ENCODE data around the gene E2F3. TPM values are rescaled to one million over a fixed set of nuclear protein-coding genes. Genes with fewer than 3 reads are reported as not detected.

The E2F3 gene
- total and polyA plus RNA-seq, 2 donors (not counting 3 experiments of a cell fraction or from before 2014, with no cell fraction given) = 8.6 to 22.0 TPM

DNA sequence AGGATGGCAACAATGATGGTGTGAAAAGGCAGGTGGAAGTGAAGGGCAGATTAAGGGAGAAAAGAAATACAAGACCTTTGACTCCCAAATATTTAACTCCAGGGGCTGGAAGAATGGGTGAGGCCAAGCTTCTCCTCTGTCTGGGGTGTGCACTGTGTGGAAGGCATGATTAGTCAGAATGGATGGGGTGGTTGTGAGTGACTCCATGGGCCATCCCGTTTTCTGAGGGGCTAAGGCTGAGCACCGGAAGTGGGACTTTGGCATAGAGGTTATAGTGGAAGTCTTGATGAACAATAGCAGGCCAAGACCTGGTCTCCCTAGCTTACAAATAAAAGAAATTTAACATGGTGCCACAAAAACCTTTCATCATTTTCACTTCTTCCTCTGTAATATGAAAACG lies 12.1 kb downstream of the E2F3 start:
- FAIRE-seq (peak; percentile 68), DNase-seq (ENCODE audit: low read depth, low spot score) (no peak)
- Histone ChIP-seq H3K9me3 (replicated peaks; ENCODE audit: control insufficient read depth, insufficient read depth, low read length) (no peaks in the 10 kb centered on the region), H2AFZ (ENCODE audit: low read depth, low read length) (no peak overlapping the region), H3K4me2 (ENCODE audit: insufficient read depth, low read length) (no peak overlapping the region), H3K27me3 (ENCODE audit: control insufficient read depth in 2 of 2, insufficient read depth in 2 of 2, low read length in 2 of 2) (no peaks in the 10 kb centered on the region), H3K9ac (replicated peaks; ENCODE audit: extremely low read depth, insufficient read depth, low read length) (no peak overlapping the region), H3K36me3 (ENCODE audit: control insufficient read depth in 2 of 2, extremely low read depth in 1 of 2, insufficient read depth in 2 of 2, low read length in 2 of 2) (no peaks in the 10 kb centered on the region), H3K79me2 (ENCODE audit: control insufficient read depth, insufficient read depth, low read length) (peaks cover 99% of the 10 kb centered on the region), H4K20me1 (replicated peaks; ENCODE audit: control insufficient read depth, extremely low read depth, insufficient read depth, low read length) (peaks cover 4% of the 10 kb centered on the region), H3K9me1 (replicated peaks; ENCODE audit: control insufficient read depth, extremely low read depth, insufficient read depth, low read length) (no peaks in the 10 kb centered on the region), H3K4me1 (ENCODE audit: control insufficient read depth, extremely low read depth, insufficient read depth, low read length) (peaks cover 11% of the 10 kb centered on the region), H3K27ac (ENCODE audit: insufficient read depth, low read depth, low read length) (no peak overlapping the region), H3K4me3 (replicated peaks in 1 of 3; ENCODE audit: insufficient read depth in 1 of 3, low read depth in 1 of 3, low read length in 3 of 3) (no peak overlapping the region)
- intact Hi-C loops (cut with micrococcal nuclease) (no loop called here), dilution Hi-C loops (cut with MboI; ENCODE audit: extremely low pct_ligation_motif_present, low sequenced_read_pairs) (no loop called here)
- ChIA-PET POLR2A (no interaction called here), CTCF (interaction anchor here (3.0 kb wide), 1 partner anchor 9 kb away, joined by 16 read pairs; no protein-coding TSS in a partner anchor)
- BruUV-seq (replicated peaks) = no TSS peak
- TF ChIP-seq EZH2 (IDR thresholded peaks at IDR 0.05; ENCODE audit: borderline replicate concordance, low read depth, low read length, severe bottlenecking) = no peak
- TF ChIP-seq FOS (IDR thresholded peaks at IDR 0.05; ENCODE audit: borderline replicate concordance, insufficient read depth, low read length) = no peak
- TF ChIP-seq MYC (IDR thresholded peaks at IDR 0.05; ENCODE audit: low read depth, low read length) = no peak
- TF ChIP-seq, protein P1, sequence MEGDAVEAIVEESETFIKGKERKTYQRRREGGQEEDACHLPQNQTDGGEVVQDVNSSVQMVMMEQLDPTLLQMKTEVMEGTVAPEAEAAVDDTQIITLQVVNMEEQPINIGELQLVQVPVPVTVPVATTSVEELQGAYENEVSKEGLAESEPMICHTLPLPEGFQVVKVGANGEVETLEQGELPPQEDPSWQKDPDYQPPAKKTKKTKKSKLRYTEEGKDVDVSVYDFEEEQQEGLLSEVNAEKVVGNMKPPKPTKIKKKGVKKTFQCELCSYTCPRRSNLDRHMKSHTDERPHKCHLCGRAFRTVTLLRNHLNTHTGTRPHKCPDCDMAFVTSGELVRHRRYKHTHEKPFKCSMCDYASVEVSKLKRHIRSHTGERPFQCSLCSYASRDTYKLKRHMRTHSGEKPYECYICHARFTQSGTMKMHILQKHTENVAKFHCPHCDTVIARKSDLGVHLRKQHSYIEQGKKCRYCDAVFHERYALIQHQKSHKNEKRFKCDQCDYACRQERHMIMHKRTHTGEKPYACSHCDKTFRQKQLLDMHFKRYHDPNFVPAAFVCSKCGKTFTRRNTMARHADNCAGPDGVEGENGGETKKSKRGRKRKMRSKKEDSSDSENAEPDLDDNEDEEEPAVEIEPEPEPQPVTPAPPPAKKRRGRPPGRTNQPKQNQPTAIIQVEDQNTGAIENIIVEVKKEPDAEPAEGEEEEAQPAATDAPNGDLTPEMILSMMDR (IDR thresholded peaks at IDR 0.05; ENCODE audit: extremely low read depth in 1 of 2, insufficient read depth in 1 of 2, low read depth in 1 of 2, low read length in 2 of 2) = no peak
- TF ChIP-seq POLR2A (IDR thresholded peaks at IDR 0.05; ENCODE audit: low read depth, low read length) = no peak
- TF ChIP-seq GATA2 (IDR thresholded peaks at IDR 0.05; ENCODE audit: insufficient read depth, insufficient read length, low read depth, low read length) = no peak
- TF ChIP-seq, protein P2, sequence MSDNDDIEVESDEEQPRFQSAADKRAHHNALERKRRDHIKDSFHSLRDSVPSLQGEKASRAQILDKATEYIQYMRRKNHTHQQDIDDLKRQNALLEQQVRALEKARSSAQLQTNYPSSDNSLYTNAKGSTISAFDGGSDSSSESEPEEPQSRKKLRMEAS (IDR thresholded peaks at IDR 0.05; ENCODE audit: insufficient read depth, insufficient read length) = no peak
- TF ChIP-seq JUN (IDR thresholded peaks at IDR 0.05; ENCODE audit: borderline replicate concordance, insufficient read depth, insufficient read length, low read depth) = no peak
- no peak for TF ChIP-seq POLR2AphosphoS5 (IDR thresholded peaks at IDR 0.05; ENCODE audit: insufficient read depth, low read depth, low read length)
